DND-41 (cell line): ENCODE data around the gene VCP.

Experiments used
- ATAC-seq: fragments of 200-7000 bp; cut with Tn5 transposase; 3 replicates; pipeline ENCODE4 v1.9.1; 2021; ENCODE audit warnings: low read depth; ENCODE audit not compliant: insufficient read depth
- DNase-seq: peaks from one replicate; pipeline ENCODE4 v3.0.0-alpha.2; 2020
- H2AFZ ChIP-seq: 2 replicates; pipeline ENCODE4 v1.6.0; 2012; ENCODE audit warnings: low read depth, low read length
- H3K27ac ChIP-seq: 2 replicates; pipeline ENCODE4 v1.5.1; 2012; ENCODE audit warnings: low read length, inconsistent platforms
- H3K27me3 ChIP-seq: fragments of 200-600 bp; sonication (generic); 2 replicates; pipeline ENCODE4 v1.6.0; 2012; ENCODE audit warnings: low read length, mild to moderate bottlenecking, inconsistent platforms; ENCODE audit not compliant: insufficient read depth, poor library complexity
- H3K36me3 ChIP-seq: 2 replicates; pipeline ENCODE4 v1.5.1; 2012; ENCODE audit warnings: low read length, inconsistent platforms; ENCODE audit not compliant: insufficient read depth
- H3K4me1 ChIP-seq: 2 replicates; pipeline ENCODE4 v1.5.1; 2012; ENCODE audit warnings: mild to moderate bottlenecking, low read length; ENCODE audit not compliant: insufficient read depth
- H3K4me2 ChIP-seq: 2 replicates; pipeline ENCODE4 v1.6.0; 2012; ENCODE audit warnings: mild to moderate bottlenecking, moderate library complexity, low read length, inconsistent platforms; ENCODE audit not compliant: insufficient read depth
- H3K4me3 ChIP-seq, 2 experiments: fragments of 200-600 bp in 1 of 2; shearing (Covaris generic) in 1 of 2; 2 replicates each; pipeline ENCODE4 v1.5.1; 2012 to 2016; ENCODE audit warnings: inconsistent platforms in 2 of 2, low read length in 2 of 2, mild to moderate bottlenecking in 2 of 2, low read depth in 1 of 2, moderate library complexity in 1 of 2
- H3K79me2 ChIP-seq: 2 replicates; pipeline ENCODE4 v1.6.0; 2012; ENCODE audit warnings: low read length, inconsistent platforms; ENCODE audit not compliant: insufficient read depth
- H3K9ac ChIP-seq: 2 replicates; pipeline ENCODE4 v1.6.0; 2012; ENCODE audit warnings: low read depth, mild to moderate bottlenecking, inconsistent platforms, low read length, moderate library complexity
- H3K9me3 ChIP-seq: 2 replicates; pipeline ENCODE4 v1.5.1; 2012; ENCODE audit warnings: low read length, moderate library complexity, mild to moderate bottlenecking, inconsistent platforms; ENCODE audit not compliant: insufficient read depth, severe bottlenecking
- H4K20me1 ChIP-seq: 2 replicates; pipeline ENCODE4 v1.6.0; 2012; ENCODE audit warnings: low read length; ENCODE audit not compliant: insufficient read depth
- CTCF ChIP-seq: IDR thresholded peaks from 2 replicates; pipeline ENCODE4 v1.5.1; 2012; ENCODE audit warnings: borderline replicate concordance, low read length, moderate library complexity, mild to moderate bottlenecking; ENCODE audit not compliant: poor library complexity, severe bottlenecking; ENCODE audit errors: extremely low read depth
- EZH2 ChIP-seq: IDR thresholded peaks from 3 replicates; pipeline ENCODE4 v1.6.1; 2012; ENCODE audit warnings: borderline replicate concordance, low read depth, mild to moderate bottlenecking, moderate library complexity, low read length, inconsistent platforms; ENCODE audit not compliant: severe bottlenecking

VCP gene

GRCh38 chr9:35060548-35061207 lies 11.7 kb downstream of the VCP start:
- H3K9ac ChIP-seq = no peak overlapping the region
- no peak overlapping the region for H2AFZ ChIP-seq
- ATAC-seq (no peak), DNase-seq (no peak)
- H3K4me1 ChIP-seq = no peaks in the 10 kb centered on the region
- H4K20me1 ChIP-seq = peaks cover 30% of the 10 kb centered on the region; the same call in 1 of the 2 replicates
- H3K36me3 ChIP-seq = peaks cover 98% of the 10 kb centered on the region
- H3K4me3 ChIP-seq = no peak overlapping the region
- no peaks in the 10 kb centered on the region for H3K9me3 ChIP-seq
- peaks cover 9% of the 10 kb centered on the region; the same call in 1 of the 2 replicates for H3K79me2 ChIP-seq
- no peak overlapping the region for H3K27ac ChIP-seq
- TF ChIP-seq EZH2 (no peak), CTCF (no peak)
- no peaks in the 10 kb centered on the region for H3K27me3 ChIP-seq
- H3K4me2 ChIP-seq = no peak overlapping the region

- no peak for ATAC-seq
- H3K9ac ChIP-seq = no peak overlapping the region
- no peaks in the 10 kb centered on the region for H3K4me1 ChIP-seq
- no peak overlapping the region for H3K4me2 ChIP-seq
- no peaks in the 10 kb centered on the region for H3K9me3 ChIP-seq
- no peaks in the 10 kb centered on the region for H3K27me3 ChIP-seq
- H2AFZ ChIP-seq = no peak overlapping the region
- H3K27ac ChIP-seq = no peak overlapping the region
- TF ChIP-seq CTCF (no peak), EZH2 (no peak)
- peaks cover 93% of the 10 kb centered on the region for H3K36me3 ChIP-seq
- no peak for DNase-seq
- peaks cover 30% of the 10 kb centered on the region; the same call in 1 of the 2 replicates for H4K20me1 ChIP-seq
- H3K79me2 ChIP-seq = 0 out of 2 replicates have a peak, but pooled peaks cover 4% of the 10 kb centered on the region
- H3K4me3 ChIP-seq = no peak overlapping the region
Observed at GRCh38 chr9:35059438-35059837, 13.0 kb downstream of the VCP start.

- no peak overlapping the region for H3K9ac ChIP-seq
- no peaks in the 10 kb centered on the region for H3K4me1 ChIP-seq
- DNase-seq (no peak), ATAC-seq (no peak)
- H4K20me1 ChIP-seq = peaks cover 25% of the 10 kb centered on the region; the same call in 1 of the 2 replicates
- H3K36me3 ChIP-seq = peaks cover 88% of the 10 kb centered on the region
- H3K9me3 ChIP-seq = no peaks in the 10 kb centered on the region
- no peak overlapping the region for H3K27ac ChIP-seq
- no peaks in the 10 kb centered on the region for H3K79me2 ChIP-seq
- no peak overlapping the region for H3K4me3 ChIP-seq
- no peak overlapping the region for H3K4me2 ChIP-seq
- no peaks in the 10 kb centered on the region for H3K27me3 ChIP-seq
- H2AFZ ChIP-seq = no peak overlapping the region
- TF ChIP-seq CTCF (no peak), EZH2 (no peak)
Observed at GRCh38 chr9:35057271-35057620, 15.2 kb downstream of the VCP start.
